HG03108 (cell line): ENCODE results near the gene GRXCR2.
"Not testable (repeated sequence)": the region's sequence is repeated elsewhere in the genome, so short reads cannot be mapped to it uniquely, and the experiment has no call there.

Experiments used
- ATAC-seq: cut with Tn5 transposase; IDR thresholded peaks from one replicate; pipeline ENCODE4 v1.9.1; 2021; ENCODE audit warnings: moderate library complexity; ENCODE audit not compliant: unreplicated experiment

GRXCR2 gene

DNA sequence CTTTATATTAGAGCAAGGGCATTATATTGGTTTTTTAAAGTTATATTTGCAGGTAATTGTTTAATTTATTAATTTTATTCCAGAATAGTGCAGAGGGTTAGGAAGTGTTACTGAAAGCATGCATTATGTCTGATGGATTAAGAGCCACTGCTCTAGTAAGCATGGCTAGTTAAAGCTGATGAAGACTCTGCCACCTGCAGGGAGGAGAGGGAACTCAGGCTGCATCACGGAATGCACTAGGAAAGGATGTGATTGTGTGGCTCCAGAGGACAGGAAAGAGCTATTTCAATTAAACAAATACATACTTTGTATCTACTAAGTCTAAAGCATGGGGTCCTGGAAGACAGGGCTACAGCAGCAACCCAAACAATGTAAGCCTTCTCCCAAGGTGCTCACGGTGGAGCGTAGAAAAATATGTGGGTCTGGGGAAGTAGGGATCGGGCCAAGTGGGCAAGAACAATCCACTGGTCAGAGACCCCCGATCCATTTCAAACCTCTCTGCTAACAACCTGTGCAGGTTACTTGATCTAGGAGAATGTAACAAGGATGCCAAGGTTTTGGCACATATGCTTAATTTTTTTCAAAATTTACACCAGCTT, 15.3 kb upstream of the GRXCR2 start:
- no peak for ATAC-seq

DNA sequence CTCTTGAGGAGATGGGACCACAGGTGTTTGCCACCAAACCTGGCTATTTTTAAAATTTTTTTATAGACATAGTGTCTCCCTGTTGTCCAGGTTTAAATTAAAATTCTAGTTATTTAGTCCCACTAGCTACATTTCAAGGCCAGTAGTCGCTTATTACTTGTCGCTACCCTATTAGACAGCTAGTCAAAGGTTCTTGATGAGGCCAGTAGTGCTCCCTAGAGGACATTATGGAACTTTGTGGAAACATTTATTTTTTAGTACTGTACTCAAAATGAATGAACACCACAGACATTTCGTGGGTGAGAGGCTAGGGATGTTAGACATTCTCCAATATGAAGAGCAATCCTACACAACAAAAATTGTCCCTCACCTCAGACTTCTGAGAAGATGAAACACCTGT, 14.4 kb upstream of the GRXCR2 start:
- ATAC-seq, result no peak

DNA sequence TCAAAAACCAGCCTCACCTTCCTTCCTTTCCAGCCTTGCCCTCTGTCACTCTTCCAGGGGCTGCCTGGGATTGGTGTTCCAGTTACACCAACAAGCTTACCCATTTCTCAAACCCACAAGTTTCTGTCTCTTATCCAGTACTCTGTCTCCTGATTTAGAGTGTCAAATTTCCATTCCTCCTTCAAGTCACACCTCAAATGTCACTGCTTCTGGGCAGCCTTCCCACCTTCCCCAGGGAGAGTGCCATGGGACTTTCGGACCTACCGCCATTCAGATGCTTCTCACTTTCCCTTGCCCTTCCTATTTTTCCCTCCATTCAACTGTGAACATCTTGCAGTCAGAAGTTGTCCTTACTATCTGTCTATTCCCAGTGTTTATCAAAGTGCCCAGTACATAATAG, 2.0 kb upstream of the GRXCR2 start:
- no peak for ATAC-seq

DNA sequence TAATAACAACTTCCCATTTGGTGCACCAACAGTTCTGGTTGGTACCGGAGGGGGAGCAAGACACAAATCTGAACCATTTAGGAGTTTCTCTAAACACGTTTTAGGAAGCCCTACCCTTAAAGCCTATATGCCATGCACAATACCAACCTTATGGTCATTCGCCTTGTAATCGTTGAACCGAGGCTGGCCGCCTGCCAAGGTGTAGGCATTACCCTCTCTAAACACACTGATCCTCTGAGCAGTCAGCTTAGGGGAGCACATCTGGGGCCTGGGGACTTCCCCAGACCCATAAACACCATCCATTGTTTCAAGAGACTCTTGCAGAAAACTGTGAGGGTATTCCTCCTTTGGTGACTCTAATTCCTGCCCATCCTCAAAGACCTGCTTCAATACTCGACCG, 328 bp downstream of the GRXCR2 start:
- ATAC-seq, result no peak

DNA sequence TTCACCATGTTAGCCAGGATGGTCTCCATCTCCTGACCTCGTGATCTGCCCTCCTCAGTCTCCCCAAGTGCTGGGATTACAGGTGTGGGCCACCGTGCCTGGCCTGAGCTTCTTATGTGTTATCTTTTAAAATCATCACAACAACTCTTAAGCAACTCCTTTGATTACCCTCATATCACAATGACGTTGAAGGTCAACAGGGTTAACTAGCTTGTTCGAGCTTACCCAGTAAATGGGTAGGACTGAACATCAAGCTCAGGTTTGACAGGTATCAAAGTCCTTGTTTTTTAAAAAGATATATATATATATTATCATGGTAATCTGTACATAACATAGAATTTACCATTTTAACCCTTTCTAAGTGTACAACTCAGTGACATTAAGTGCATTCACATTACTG, 3.1 kb downstream of the GRXCR2 start:
- no peak for ATAC-seq

DNA sequence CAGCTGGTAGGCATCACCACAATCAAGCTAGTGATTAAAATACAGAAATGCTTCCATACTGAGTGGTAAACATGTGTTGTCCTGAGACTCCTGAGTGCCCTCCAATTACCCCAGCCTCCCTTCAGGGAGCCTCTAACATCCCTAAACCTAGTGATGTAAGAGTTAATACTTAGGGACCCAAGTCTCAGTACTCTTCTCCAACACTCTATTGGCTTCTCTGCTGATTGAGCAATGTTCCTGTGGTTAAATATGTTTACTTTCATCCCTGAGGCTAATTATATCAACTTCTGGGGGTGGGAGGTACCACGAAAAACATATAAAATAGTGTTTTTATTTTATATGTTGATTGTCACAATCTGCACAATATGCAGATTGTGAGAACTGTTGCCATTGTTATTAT, 5.0 kb downstream of the GRXCR2 start:
- no peak for ATAC-seq

DNA sequence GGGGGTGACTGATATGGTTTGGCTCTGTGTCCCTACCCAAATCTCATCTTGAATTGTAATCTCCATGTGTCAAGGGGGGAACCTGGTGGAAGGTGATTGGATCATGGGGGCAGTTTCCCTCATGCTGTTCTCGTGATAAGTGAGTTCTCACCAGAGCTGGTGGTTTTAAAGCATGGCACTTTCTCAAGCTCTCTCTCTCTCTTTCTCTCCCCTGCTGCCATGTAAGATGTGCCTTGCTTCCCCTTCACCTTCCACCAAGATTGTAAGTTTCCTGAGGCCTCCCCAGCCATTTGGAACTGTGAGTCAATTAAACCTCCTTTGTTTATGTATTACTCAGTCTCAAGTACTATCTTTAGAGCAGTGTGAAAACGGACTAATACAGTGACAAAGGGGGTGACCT, 8.4 kb downstream of the GRXCR2 start:
- not testable (repeated sequence) for ATAC-seq

DNA sequence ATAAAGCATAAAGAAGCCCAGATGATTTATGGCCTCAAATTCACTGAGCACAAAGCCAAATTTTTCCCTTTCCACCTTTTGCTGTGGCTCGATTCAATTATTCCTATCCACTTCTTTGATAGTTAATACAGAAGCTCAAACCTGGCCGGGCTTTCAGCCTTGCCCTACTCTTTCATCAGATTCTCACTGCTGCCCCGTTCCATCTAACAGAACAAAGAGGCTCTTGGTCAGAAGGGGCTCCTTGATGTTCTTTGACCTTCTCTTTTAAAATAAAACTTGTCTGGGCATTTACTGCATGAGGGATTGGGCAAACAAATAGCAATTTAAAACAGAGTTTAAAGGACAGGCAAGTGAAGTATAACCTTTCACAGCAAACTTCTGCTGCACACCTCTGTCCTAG, 9.8 kb downstream of the GRXCR2 start:
- no peak for ATAC-seq

DNA sequence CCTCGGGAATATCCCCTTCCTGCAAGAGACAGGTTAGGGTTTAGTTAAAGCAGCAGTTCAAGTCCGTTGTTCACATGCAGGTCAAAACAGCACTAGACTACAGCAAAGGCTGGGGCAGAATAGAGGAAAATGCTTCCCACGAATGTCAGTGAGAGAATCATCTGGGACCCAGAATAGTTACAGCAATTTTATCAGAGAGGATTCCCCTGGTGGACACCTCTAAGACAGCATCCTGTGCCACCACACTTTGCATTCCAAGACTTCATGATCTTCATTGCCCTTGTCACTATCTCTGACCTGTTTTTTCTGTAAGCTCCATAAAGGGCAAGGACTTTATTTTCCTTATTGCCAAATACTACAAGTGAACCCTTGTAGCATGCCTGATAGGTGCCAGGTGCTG, 12.9 kb downstream of the GRXCR2 start:
- ATAC-seq, result no peak

DNA sequence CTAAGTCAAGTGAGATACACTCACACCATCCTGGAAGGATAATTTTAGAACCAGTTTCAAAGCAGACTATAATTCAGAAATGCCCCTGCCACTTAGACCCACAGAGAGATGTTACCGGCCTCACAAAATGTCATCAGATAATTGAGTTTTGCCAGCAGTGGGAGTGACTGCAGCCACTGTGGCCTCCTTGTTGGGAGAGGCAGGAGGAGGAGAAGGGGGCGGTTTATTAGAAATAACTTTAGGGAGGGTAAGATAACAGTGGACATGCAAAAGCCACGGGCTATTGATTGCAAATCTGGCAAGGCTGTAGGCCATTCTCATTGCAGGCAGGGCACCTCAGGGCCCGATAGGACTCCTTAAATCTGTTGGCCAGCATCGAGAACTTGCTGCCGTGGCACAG, 13.4 kb downstream of the GRXCR2 start:
- ATAC-seq, result no peak

DNA sequence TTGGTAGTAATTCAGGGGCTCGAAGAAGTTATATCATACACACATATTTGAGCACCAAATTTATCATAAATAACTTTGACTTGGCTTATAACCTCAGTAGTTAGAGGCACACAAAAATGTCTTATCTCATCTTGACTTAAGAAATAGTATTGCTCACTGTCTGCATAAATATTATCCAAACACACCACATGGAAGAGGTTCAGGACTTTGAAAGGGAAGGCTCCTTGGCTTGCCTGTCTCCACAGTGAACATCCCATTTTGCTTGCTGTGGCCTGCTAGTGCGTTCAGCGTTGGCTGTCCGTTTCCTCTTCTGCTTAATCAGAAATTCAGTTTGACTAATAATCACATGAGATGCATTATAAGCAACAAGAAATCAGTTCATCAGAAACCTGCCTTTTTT, 13.9 kb downstream of the GRXCR2 start:
- ATAC-seq, result no peak

DNA sequence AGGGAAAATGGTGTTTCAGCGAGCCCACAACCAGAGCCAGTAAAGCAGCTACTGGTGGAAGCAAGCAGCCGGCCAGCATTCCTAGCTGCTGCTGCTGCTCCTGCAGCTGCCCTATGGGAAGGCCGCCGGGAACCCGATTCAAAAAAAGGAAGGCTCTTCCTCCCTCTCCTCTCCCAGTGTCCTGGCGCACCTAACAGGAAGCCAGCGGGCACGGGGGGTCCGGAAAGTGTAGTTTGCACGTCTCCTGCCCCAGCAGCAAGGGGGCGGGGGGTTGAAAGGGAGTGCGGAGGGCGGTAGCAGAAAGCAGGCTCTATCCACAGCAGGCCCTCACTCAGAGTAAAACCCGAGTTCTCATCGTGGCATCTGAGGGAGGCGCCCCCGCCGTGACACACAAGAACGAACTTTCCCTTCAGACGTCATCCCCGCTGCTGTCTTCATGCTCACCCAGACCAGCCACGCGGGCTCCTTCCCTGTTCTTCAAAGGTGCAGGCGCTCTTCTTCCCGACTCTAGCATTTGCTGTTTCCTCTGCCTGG, 16.5 kb downstream of the GRXCR2 start:
- ATAC-seq, result no peak

DNA sequence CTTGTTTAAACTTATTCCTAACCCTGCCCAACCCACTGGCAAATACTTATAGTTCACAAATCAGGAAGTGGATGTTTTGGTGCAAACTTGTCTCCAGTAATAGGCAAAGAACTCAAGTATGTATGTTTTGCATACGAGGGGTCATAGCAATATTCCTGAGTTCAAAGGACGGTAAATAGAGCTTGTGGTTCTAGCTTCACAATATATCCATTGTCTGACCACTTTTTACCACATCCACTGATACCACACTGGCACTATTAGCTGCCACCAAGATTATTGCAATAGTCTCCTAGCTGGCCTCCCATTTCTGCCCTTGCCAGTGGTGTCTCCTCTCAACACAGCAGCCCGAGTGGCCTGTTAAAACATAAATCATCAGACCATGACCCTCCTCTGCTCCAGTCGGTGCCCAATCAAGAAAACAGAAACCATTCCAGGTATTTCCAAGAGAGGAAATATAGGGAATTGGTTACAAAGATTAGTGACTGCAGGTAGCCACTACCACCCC, 17.0 kb downstream of the GRXCR2 start:
- no peak for ATAC-seq

DNA sequence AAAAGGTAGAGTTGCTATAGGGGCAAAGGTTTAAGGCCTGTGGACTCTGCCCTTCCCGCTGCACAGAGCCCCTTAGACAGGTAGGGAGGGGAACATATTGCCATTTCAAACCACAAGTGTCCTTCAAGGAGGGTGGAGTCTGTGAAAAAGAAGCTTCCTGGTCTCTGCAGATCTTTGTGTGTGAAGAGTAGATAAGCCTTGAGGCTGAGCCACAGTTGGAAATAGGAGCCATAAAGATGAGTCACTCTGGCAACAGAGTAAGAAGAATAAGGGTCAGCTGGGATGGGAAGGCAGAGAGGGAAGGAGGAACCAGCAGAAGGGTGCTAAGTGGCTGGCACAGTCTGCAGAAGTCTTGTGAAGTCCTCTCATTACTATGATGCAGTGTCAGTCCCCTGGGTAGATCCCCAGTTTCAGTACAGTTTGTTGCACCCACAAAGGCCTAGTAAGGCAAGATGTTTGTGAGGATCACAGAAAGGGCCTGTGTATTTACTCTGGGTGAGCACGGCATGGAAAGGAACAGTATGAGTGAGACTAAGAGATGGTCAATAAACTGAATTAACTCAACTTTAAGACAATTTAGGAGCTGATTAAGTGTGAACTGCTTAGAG, 18.1 kb downstream of the GRXCR2 start:
- no peak for ATAC-seq

DNA sequence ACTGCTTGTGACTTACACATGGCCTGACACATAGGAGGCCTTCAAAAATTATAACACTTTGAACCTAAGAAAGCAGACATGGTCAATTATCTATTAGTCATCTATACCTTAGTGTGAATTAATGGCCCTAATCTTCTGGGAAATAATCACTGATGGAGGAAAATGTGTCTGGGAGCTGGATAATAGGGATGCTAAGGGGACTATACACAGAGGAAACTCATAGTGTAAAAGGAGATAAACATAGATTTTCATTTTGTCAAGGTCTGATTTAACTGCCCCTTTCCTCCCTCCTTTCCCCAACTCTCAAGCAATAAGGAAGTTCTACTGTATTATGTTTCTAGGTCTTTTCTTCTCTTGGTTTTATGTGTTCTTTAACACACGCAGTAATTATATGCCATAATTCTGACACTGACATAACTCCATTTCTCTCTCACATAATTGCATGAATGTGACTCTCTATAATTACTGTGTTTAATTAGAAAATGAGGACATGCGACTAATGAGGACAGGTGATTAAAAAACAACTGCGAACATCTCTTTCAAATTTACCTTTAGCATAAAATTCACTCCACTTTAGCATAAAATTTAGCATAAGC, 18.9 kb downstream of the GRXCR2 start:
- no peak for ATAC-seq

DNA sequence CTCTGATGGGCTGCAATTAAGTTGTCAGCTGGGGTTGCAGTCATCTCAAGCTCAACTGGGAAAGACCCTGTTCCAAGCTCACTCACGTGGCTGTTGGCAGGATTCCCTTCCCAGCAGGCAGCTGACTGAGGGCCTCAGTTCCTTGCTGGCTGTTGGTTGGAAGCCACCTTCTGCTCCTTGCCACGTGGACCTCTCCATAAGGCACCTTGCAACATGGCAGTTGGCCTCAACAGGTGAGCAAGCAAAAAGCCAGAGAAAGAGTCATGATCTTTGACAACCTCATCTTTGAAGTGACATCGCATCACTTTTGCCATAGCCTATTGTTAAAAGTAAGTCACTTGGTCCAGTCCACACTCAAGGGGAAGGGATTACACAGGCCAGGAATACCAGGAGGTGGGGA, 19.8 kb downstream of the GRXCR2 start:
- ATAC-seq, result no peak

DNA sequence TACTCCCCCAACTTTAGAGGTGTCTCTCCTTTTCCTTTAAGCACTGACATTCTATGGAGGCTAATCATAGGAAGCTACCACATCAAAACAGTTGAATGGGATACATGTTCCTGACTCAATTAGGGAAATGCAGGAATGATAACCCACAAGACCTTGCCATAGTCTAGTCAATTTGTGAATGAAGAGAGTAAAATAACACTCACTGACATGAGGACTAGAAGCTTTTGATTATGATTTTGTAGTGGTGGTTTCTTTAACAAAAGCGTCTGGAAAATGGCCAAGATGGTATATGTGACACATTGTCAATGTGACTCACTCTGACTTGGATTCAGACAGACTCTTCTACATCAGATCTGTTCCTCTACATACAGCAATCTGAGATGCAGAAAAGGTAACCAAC, 24.0 kb downstream of the GRXCR2 start:
- no peak for ATAC-seq

DNA sequence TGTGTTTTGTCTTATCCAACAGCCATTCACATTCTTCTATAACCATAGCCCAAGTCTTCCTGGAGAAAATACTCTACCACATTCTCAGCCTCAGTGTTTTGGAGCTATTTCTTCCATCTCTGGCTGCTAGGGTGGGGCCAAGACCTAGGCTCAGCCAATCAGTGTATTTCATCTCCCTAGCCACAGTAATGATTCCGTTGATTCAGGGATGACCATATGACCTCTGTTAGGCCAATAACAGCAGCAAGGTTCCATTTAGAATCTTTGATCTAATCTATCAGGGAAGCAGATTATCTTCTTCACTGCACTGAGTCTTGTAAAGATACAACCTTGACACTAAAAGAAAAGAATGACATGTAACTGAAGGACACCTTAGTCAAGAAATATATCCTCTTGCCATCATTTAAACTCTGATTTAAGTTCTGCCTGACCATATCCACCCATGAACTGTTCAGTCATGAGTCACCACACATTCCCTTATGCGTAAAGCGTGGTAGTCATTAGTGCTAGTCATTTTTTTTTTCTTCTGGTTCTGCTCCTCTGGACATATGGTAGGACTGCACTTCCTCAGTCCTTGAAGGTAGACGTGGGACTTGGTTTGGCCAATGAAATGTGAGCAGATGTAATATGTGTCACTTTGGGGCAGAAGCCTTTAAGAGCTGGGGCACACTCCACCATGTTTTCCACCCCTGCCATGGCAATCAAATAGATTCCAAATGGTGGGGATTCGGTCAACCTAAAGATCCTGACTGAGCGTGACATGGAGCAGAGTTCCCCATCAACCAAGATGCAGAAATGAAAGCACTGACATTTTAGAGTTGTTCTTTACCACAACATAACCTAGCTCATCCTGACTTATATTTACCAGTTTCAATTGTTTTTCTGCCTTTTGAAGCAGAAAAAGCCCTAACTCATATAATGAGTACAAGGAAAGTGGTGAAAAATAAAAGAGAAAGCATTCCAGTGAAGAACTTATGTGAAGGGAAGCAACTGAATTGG, 25.0 kb downstream of the GRXCR2 start:
- ATAC-seq, result no peak

DNA sequence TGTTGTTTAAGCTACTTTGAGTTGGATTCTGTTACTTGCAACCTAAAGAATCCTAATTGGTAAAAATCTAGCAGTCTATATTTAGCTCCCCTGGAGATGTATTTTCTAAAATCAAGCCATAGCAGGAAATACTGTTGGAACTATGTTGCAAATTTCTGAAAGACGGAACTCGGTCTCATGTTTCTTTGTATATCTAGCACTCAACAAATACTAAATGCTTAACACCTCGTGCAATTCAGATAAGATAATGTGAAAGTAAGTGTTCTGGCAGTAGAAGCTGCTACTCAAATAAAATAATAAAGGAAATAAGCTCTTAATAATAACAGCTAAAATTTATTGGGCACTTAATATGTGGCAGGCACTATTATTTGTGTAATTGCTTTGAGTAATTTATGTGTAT, 26.7 kb downstream of the GRXCR2 start:
- no peak for ATAC-seq

DNA sequence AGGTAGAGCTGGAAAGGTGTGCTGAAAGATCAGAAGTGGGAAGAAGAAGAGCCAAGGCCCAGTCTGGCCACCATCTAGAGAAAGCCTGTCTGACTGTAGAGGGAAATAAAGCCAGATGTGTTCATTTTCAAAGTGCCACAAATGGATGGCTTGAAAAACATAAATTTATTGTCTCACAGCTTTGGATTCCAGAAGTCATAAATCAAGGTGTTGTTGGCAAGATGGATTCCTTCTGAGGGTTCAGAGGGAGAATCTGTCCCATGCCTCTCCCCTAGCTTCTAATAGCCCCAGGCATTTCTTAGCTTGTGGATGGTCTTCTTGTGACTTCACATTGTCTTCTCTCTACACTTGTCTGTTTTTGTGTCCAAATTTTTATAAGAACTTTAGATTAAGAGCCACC, 31.5 kb downstream of the GRXCR2 start:
- no peak for ATAC-seq

DNA sequence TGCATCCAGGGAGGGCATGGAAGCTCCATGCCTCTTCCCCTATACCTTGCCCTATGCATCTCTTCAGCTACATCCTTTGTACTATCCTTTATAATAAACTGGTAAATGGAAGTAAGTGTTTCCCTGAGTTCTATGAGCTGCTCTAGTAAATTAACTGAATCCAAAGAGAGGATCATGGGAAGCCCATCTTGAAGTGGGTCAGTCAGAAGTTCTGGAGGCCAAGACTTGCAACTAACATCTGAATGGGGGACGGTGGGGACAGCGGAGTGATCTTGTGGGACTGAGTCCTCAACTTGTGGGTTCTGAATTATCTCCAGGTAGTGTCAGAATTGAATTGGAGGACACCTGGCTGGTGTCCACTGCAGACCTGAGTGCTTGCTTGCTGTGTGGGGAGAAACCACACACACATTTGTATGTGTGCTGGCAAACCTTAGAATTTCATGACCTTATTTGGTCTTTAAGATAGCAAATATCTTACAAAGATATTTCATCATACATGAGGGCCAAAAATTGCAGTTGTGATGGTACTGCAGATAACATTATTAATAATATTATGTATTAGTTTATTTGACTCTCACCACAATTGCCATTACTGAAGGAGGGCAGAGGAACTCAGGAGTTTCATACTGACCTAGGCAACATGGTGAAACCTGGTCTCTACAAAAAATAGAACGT, 32.2 kb downstream of the GRXCR2 start:
- ATAC-seq, result no peak
